Stimulated activated CD8-positive, alpha-beta memory T cell treated with anti-CD3 and anti-CD28 coated beads, Interleukin-12 subunit alpha, Interleukin-12 subunit beta, amount 100 ng/mL, for 24 hours (primary cell): ENCODE measurements around the gene TMPRSS13.

Experiments used
- DNase-seq: peaks from one replicate; pipeline ENCODE4 v3.0.0-alpha.2; 2020; ENCODE audit errors: extremely low read depth

Gene TMPRSS13

GRCh38 chr11:117892651-117893050, 36.6 kb downstream of the TMPRSS13 start:
- no peak for DNase-seq

GRCh38 chr11:117891362-117891761, 37.8 kb downstream of the TMPRSS13 start:
- no peak for DNase-seq

- DNase-seq = no peak
These were observed 41.0 kb downstream of the TMPRSS13 start for GRCh38 chr11:117888139-117888566.

GRCh38 chr11:117887431-117888138, 41.6 kb downstream of the TMPRSS13 start:
- no peak for DNase-seq

- DNase-seq = no peak
These were observed 43.4 kb downstream of the TMPRSS13 start for GRCh38 chr11:117885777-117886176.

GRCh38 chr11:117884994-117885393, 44.2 kb downstream of the TMPRSS13 start:
- DNase-seq = no peak

- no peak for DNase-seq
These were observed 46.1 kb downstream of the TMPRSS13 start for GRCh38 chr11:117883063-117883462.

GRCh38 chr11:117882311-117882905, 46.8 kb downstream of the TMPRSS13 start:
- no peak for DNase-seq

GRCh38 chr11:117881217-117881616, 48.0 kb downstream of the TMPRSS13 start:
- no peak for DNase-seq

- DNase-seq = no peak
These were observed 49.4 kb downstream of the TMPRSS13 start for GRCh38 chr11:117879516-117880480.

- DNase-seq = no peak
These were observed 50.2 kb downstream of the TMPRSS13 start for GRCh38 chr11:117878939-117879475.

- DNase-seq = no peak
These were observed 50.8 kb downstream of the TMPRSS13 start for GRCh38 chr11:117878314-117878938.

- no peak for DNase-seq
These were observed 52.0 kb downstream of the TMPRSS13 start for GRCh38 chr11:117877120-117877784.

- no peak for DNase-seq
These were observed 52.7 kb downstream of the TMPRSS13 start, which contains the start of gene FXYD6 for GRCh38 chr11:117876341-117877119. FXYD6 (minus strand) TSS chr11:117876658; CDS start chr11:117842776, 33,882 bp downstream.

- no peak for DNase-seq
These were observed 53.2 kb downstream of the TMPRSS13 start for GRCh38 chr11:117876059-117876340.

- DNase-seq = no peak
These were observed 53.7 kb downstream of the TMPRSS13 start for GRCh38 chr11:117875382-117876058.

- DNase-seq = no peak
These were observed 54.3 kb downstream of the TMPRSS13 start for GRCh38 chr11:117874910-117875381.

GRCh38 chr11:117874253-117874909, 54.8 kb downstream of the TMPRSS13 start:
- DNase-seq = no peak

- no peak for DNase-seq
These were observed 55.4 kb downstream of the TMPRSS13 start for GRCh38 chr11:117873828-117874125.
